ENCODE data around the gene MTMR10. TPM values are rescaled to one million over a fixed set of nuclear protein-coding genes. Genes with fewer than 3 reads are reported as not detected.

The MTMR10 gene
- total and polyA plus RNA-seq, 2 experiments from 2014 or later = 4.3 to 11.3 TPM

- Mint-ChIP-seq H3K4me1 (peaks cover 20% of the 10 kb centered on the region), H3K27ac (no peak overlapping the region), H3K36me3 (ENCODE audit: low read depth) (no peaks in the 10 kb centered on the region), H3K4me3 (no peak overlapping the region), H3K27me3 (ENCODE audit: insufficient read depth, low read depth, poor library complexity) (no peaks in the 10 kb centered on the region), H3K9me3 (no peaks in the 10 kb centered on the region)
- Histone ChIP-seq H3K9me2 (ENCODE audit: insufficient read depth) (no peaks in the 10 kb centered on the region), H3K27me3 (ENCODE audit: insufficient read depth) (no peaks in the 10 kb centered on the region), H3K4me2 (no peak overlapping the region), H3K36me3 (ENCODE audit: insufficient read depth) (no peaks in the 10 kb centered on the region), H3K4me3 (no peak overlapping the region), H3K27ac (ENCODE audit: low read depth) (no peak overlapping the region), H4K20me1 (replicated peaks; ENCODE audit: insufficient read depth) (no peaks in the 10 kb centered on the region), H2AFZ (no peak overlapping the region), H3K79me2 (replicated peaks; ENCODE audit: insufficient read depth) (no peaks in the 10 kb centered on the region), H3F3A (replicated peaks; ENCODE audit: low read depth) (no peaks in the 10 kb centered on the region), H3K4me1 (ENCODE audit: insufficient read depth) (peaks cover 10% of the 10 kb centered on the region; the same call in 1 of the 2 replicates)
- TF ChIP-seq JUNB (IDR thresholded peaks at IDR 0.05; ENCODE audit: unreplicated experiment) (no peak), ZNF114 (CRISPR knock-in tag; IDR thresholded peaks at IDR 0.05) (no peak), REST (IDR thresholded peaks at IDR 0.05; ENCODE audit: unreplicated experiment) (no peak), POLR2AphosphoS5 (IDR thresholded peaks at IDR 0.05; ENCODE audit: low read depth) (no peak), EZH2 (IDR thresholded peaks at IDR 0.05; ENCODE audit: low read depth, unreplicated experiment) (no peak), ZNF331 (CRISPR knock-in tag; IDR thresholded peaks at IDR 0.05; ENCODE audit: low read depth) (no peak), ETS1 (IDR thresholded peaks at IDR 0.05) (no peak), NANOG (IDR thresholded peaks at IDR 0.05; ENCODE audit: borderline replicate concordance) (no peak), STAT1 (IDR thresholded peaks at IDR 0.05; ENCODE audit: unreplicated experiment) (no peak), CREB1 (CRISPR knock-in tag; IDR thresholded peaks at IDR 0.05; ENCODE audit: low read depth) (no peak), EZH2phosphoT487 (IDR thresholded peaks at IDR 0.05; ENCODE audit: unreplicated experiment) (no peak)
- TF ChIP-seq, protein P1, sequence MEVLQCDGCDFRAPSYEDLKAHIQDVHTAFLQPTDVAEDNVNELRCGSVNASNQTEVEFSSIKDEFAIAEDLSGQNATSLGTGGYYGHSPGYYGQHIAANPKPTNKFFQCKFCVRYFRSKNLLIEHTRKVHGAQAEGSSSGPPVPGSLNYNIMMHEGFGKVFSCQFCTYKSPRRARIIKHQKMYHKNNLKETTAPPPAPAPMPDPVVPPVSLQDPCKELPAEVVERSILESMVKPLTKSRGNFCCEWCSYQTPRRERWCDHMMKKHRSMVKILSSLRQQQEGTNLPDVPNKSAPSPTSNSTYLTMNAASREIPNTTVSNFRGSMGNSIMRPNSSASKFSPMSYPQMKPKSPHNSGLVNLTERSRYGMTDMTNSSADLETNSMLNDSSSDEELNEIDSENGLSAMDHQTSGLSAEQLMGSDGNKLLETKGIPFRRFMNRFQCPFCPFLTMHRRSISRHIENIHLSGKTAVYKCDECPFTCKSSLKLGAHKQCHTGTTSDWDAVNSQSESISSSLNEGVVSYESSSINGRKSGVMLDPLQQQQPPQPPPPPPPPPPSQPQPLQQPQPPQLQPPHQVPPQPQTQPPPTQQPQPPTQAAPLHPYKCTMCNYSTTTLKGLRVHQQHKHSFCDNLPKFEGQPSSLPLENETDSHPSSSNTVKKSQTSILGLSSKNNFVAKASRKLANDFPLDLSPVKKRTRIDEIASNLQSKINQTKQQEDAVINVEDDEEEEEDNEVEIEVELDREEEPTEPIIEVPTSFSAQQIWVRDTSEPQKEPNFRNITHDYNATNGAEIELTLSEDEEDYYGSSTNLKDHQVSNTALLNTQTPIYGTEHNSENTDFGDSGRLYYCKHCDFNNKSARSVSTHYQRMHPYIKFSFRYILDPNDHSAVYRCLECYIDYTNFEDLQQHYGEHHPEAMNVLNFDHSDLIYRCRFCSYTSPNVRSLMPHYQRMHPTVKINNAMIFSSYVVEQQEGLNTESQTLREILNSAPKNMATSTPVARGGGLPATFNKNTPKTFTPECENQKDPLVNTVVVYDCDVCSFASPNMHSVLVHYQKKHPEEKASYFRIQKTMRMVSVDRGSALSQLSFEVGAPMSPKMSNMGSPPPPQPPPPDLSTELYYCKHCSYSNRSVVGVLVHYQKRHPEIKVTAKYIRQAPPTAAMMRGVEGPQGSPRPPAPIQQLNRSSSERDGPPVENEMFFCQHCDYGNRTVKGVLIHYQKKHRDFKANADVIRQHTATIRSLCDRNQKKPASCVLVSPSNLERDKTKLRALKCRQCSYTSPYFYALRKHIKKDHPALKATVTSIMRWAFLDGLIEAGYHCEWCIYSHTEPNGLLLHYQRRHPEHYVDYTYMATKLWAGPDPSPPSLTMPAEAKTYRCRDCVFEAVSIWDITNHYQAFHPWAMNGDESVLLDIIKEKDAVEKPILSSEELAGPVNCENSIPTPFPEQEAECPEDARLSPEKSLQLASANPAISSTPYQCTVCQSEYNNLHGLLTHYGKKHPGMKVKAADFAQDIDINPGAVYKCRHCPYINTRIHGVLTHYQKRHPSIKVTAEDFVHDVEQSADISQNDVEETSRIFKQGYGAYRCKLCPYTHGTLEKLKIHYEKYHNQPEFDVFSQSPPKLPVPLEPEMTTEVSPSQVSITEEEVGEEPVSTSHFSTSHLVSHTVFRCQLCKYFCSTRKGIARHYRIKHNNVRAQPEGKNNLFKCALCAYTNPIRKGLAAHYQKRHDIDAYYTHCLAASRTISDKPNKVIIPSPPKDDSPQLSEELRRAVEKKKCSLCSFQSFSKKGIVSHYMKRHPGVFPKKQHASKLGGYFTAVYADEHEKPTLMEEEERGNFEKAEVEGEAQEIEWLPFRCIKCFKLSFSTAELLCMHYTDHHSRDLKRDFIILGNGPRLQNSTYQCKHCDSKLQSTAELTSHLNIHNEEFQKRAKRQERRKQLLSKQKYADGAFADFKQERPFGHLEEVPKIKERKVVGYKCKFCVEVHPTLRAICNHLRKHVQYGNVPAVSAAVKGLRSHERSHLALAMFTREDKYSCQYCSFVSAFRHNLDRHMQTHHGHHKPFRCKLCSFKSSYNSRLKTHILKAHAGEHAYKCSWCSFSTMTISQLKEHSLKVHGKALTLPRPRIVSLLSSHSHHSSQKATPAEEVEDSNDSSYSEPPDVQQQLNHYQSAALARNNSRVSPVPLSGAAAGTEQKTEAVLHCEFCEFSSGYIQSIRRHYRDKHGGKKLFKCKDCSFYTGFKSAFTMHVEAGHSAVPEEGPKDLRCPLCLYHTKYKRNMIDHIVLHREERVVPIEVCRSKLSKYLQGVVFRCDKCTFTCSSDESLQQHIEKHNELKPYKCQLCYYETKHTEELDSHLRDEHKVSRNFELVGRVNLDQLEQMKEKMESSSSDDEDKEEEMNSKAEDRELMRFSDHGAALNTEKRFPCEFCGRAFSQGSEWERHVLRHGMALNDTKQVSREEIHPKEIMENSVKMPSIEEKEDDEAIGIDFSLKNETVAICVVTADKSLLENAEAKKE (CRISPR knock-in tag; IDR thresholded peaks at IDR 0.05) = no peak
- TF ChIP-seq, protein P2, sequence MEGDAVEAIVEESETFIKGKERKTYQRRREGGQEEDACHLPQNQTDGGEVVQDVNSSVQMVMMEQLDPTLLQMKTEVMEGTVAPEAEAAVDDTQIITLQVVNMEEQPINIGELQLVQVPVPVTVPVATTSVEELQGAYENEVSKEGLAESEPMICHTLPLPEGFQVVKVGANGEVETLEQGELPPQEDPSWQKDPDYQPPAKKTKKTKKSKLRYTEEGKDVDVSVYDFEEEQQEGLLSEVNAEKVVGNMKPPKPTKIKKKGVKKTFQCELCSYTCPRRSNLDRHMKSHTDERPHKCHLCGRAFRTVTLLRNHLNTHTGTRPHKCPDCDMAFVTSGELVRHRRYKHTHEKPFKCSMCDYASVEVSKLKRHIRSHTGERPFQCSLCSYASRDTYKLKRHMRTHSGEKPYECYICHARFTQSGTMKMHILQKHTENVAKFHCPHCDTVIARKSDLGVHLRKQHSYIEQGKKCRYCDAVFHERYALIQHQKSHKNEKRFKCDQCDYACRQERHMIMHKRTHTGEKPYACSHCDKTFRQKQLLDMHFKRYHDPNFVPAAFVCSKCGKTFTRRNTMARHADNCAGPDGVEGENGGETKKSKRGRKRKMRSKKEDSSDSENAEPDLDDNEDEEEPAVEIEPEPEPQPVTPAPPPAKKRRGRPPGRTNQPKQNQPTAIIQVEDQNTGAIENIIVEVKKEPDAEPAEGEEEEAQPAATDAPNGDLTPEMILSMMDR (conservative IDR thresholded peaks at IDR 0.05; ENCODE audit: low read depth in 2 of 2) = no peak
- ATAC-seq (no peak), DNase-seq (ENCODE audit: low spot score) (no peak)
These were observed 25.1 kb upstream of the MTMR10 start for GRCh38 chr15:31016446-31016915.
